Endothelial cell of umbilical vein (primary cell): ENCODE results near the gene VSIG10. TPM values are rescaled to one million over a fixed set of nuclear protein-coding genes. Genes with fewer than 3 reads are reported as not detected.
"Not testable (repeated sequence)": the region's sequence is repeated elsewhere in the genome, so short reads cannot be mapped to it uniquely, and the experiment has no call there.

Experiments used
- BruUV-seq: library from RNA; stranded (reverse); fragments of 400-500 nt; replicated peaks from 2 replicates; lab custom pipeline; 2021; lab: Mats Ljungman, UMichigan
- CTCF ChIA-PET: fragments of 300-600, 350-600 bp; sonication (Branson Sonifier 250); formaldehyde crosslinking; loops from one replicate; lab custom pipeline; 2021; ENCODE audit warnings: antibody characterized with exemption, inconsistent platforms; lab: Charles Lee
- POLR2A ChIA-PET: fragments of 300-600, 350-600 bp; sonication (Branson Sonifier 250); formaldehyde crosslinking; loops from one replicate; lab custom pipeline; 2021; ENCODE audit warnings: antibody characterized with exemption, inconsistent platforms; lab: Charles Lee
- DNase-seq: peaks from one replicate; pipeline ENCODE4 v3.0.0-alpha.2; 2011; ENCODE audit warnings: low read depth, low spot score
- FAIRE-seq: peaks from 2 replicates; lab custom pipeline; 2011; peaks lifted over from hg19 to GRCh38; lab: Jason Lieb, UNC
- H2AFZ ChIP-seq: 2 replicates; pipeline ENCODE4 v1.6.0; 2012; ENCODE audit warnings: low read depth, low read length, control low read depth, inconsistent platforms
- H3K27ac ChIP-seq: 2 replicates; pipeline ENCODE4 v1.5.1; 2011; ENCODE audit warnings: low read depth, mild to moderate bottlenecking, control low read depth, low read length, moderate library complexity; ENCODE audit not compliant: insufficient read depth
- H3K27me3 ChIP-seq, 2 experiments: 2 replicates each; pipeline versions ENCODE4 v1.6.0 to v1.6.1; 2011; ENCODE audit warnings: low read length in 2 of 2, mixed read lengths in 1 of 2; ENCODE audit not compliant: control insufficient read depth in 2 of 2, insufficient read depth in 2 of 2
- H3K36me3 ChIP-seq, 2 experiments: 2 replicates in 1 of 2; 3 replicates in 1 of 2; pipeline ENCODE4 v1.5.1; 2011; ENCODE audit warnings: low read length in 2 of 2, mild to moderate bottlenecking in 1 of 2, moderate library complexity in 1 of 2; ENCODE audit not compliant: control insufficient read depth in 2 of 2, insufficient read depth in 2 of 2; ENCODE audit errors: extremely low read depth in 1 of 2
- H3K4me1 ChIP-seq: 3 replicates; pipeline ENCODE4 v1.5.1; 2011; ENCODE audit warnings: mild to moderate bottlenecking, low read length; ENCODE audit not compliant: control insufficient read depth, insufficient read depth; ENCODE audit errors: extremely low read depth
- H3K4me2 ChIP-seq: 2 replicates; pipeline ENCODE4 v1.6.1; 2011; ENCODE audit warnings: low read length, control low read depth, mixed read lengths; ENCODE audit not compliant: insufficient read depth
- H3K4me3 ChIP-seq, 3 experiments: fragments of 200-600 bp in 1 of 3; sonication (generic), shearing (Covaris generic) in 1 of 3; replicated peaks in 1 of 3; 2 replicates each; pipeline ENCODE4 v1.5.1; 2011 to 2016; ENCODE audit warnings: control low read depth in 3 of 3, low read length in 3 of 3, mild to moderate bottlenecking in 2 of 3, inconsistent platforms in 1 of 3, low read depth in 1 of 3, moderate library complexity in 1 of 3; ENCODE audit not compliant: insufficient read depth in 1 of 3
- H3K79me2 ChIP-seq: 2 replicates; pipeline ENCODE4 v1.6.0; 2012; ENCODE audit warnings: low read length, inconsistent platforms; ENCODE audit not compliant: control insufficient read depth, insufficient read depth
- H3K9ac ChIP-seq: replicated peaks from 2 replicates; pipeline ENCODE3; 2011; ENCODE audit warnings: low read length, control low read depth; ENCODE audit not compliant: insufficient read depth; ENCODE audit errors: extremely low read depth
- H3K9me1 ChIP-seq: replicated peaks from 3 replicates; pipeline ENCODE4 v1.6.0; 2011; ENCODE audit warnings: mild to moderate bottlenecking, low read length; ENCODE audit not compliant: control insufficient read depth, insufficient read depth; ENCODE audit errors: extremely low read depth
- H3K9me3 ChIP-seq: replicated peaks from 2 replicates; pipeline ENCODE4 v1.5.1; 2012; ENCODE audit warnings: low read length, inconsistent platforms; ENCODE audit not compliant: control insufficient read depth, insufficient read depth
- H4K20me1 ChIP-seq: replicated peaks from 2 replicates; pipeline ENCODE3; 2011; ENCODE audit warnings: mild to moderate bottlenecking, low read length; ENCODE audit not compliant: control insufficient read depth, insufficient read depth; ENCODE audit errors: extremely low read depth
- EZH2 ChIP-seq: IDR thresholded peaks from 2 replicates; pipeline ENCODE4 v1.6.1; 2012; ENCODE audit warnings: borderline replicate concordance, low read depth, mild to moderate bottlenecking, moderate library complexity, low read length, inconsistent platforms; ENCODE audit not compliant: severe bottlenecking
- FOS ChIP-seq: IDR thresholded peaks from 2 replicates; pipeline ENCODE4 v1.6.1; 2011; ENCODE audit warnings: mild to moderate bottlenecking, low read length, moderate library complexity, borderline replicate concordance; ENCODE audit not compliant: insufficient read depth
- MYC ChIP-seq: IDR thresholded peaks from one replicate; pipeline ENCODE4 v1.6.1; 2011; ENCODE audit warnings: mild to moderate bottlenecking, low read depth, low read length
- POLR2A ChIP-seq: IDR thresholded peaks from 2 replicates; pipeline ENCODE4 v1.6.1; 2012; ENCODE audit warnings: low read depth, mild to moderate bottlenecking, control low read depth, low read length
- POLR2AphosphoS5 ChIP-seq: IDR thresholded peaks from 2 replicates; pipeline ENCODE4 v1.6.1; 2012; ENCODE audit warnings: low read depth, mild to moderate bottlenecking, control low read depth, low read length, moderate library complexity; ENCODE audit not compliant: insufficient read depth
- dilution Hi-C: fragments of 300-500 bp; cut with MboI; formaldehyde crosslinking; loops from one replicate; pipeline ENCODE4 v1.15.0; 2019; ENCODE audit warnings: low sequenced_read_pairs; ENCODE audit not compliant: extremely low pct_ligation_motif_present
- intact Hi-C: fragments of 100-400 bp; cut with micrococcal nuclease; formaldehyde crosslinking; loops from one replicate; pipeline ENCODE4 v1.10.0; 2022
- polyA plus RNA-seq, 4 experiments: library from polyadenylated mRNA; depleted of rRNA in 3 of 4; stranded (reverse) in 3 of 4; unstranded in 1 of 4; fragments of >200 nt; gene quantifications; 2 replicates each; pipeline versions ENCODE4 v1.2.1 to v1.2.3, GENCODE V29; 2011 to 2012; ENCODE audit warnings: missing spikeins in 1 of 4
- total RNA-seq: library from RNA; stranded (reverse); gene quantifications from 2 replicates; pipeline ENCODE4 v1.2.3, GENCODE V29; 2021
- TF ChIP-seq, protein P1 (sequence below): IDR thresholded peaks from 2 replicates; pipeline ENCODE4 v1.6.1; 2011; ENCODE audit not compliant: insufficient read depth, insufficient read length

The VSIG10 gene
- total and polyA plus RNA-seq, 2 donors (not counting 3 experiments of a cell fraction or from before 2014, with no cell fraction given), result 16.3 to 38.4 TPM

GRCh38 chr12:118135788-118136558, 32.2 kb upstream of the VSIG10 start, which contains the start of gene PEBP1:
Gene PEBP1, plus strand, starts transcription at chr12:118136124. Its CDS starts 86 bp downstream, at chr12:118136210.
- Histone ChIP-seq H3K36me3 (peaks cover 6 to 9% of the 10 kb centered on the region in 2 experiments), H3K27ac (peak within 1 kb of the TSS; percentile 49), H3K9me1 (no peaks in the 10 kb centered on the region), H3K4me3 (peak within 1 kb of the TSS; percentile 48 to 82 (median 75)), H3K79me2 (peaks cover 15% of the 10 kb centered on the region), H2AFZ (peak within 1 kb of the TSS; percentile 79), H3K4me1 (peaks cover 4% of the 10 kb centered on the region), H3K9ac (peak within 1 kb of the TSS; percentile 72), H3K9me3 (no peaks in the 10 kb centered on the region), H3K4me2 (peak within 1 kb of the TSS; percentile 77), H3K27me3 (no peaks in the 10 kb centered on the region), H4K20me1 (no peaks in the 10 kb centered on the region)
- DNase-seq, result peak; percentile 94
- peak; percentile 90 for FAIRE-seq
- POLR2A ChIA-PET, result interaction anchor here (0.8 kb wide), 1 partner anchor 120 kb away, joined by 3 read pairs; the partner anchor contains the start of gene RFC5
- dilution Hi-C loops (no loop called here), intact Hi-C loops (loop anchor here (1.0 to 5.0 kb wide), 6 partner anchors 11 to 259 kb away; partner anchors contain the start of genes RFC5 and VSIG10)
- TF ChIP-seq, protein P1, sequence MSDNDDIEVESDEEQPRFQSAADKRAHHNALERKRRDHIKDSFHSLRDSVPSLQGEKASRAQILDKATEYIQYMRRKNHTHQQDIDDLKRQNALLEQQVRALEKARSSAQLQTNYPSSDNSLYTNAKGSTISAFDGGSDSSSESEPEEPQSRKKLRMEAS, result no peak
- TF ChIP-seq POLR2AphosphoS5 (peak; percentile 93), POLR2A (peak; percentile 91), FOS (no peak), MYC (peak; percentile 64), EZH2 (no peak)
- no TSS peak for BruUV-seq
- CTCF ChIA-PET, result interaction anchor here (0.6 to 1.6 kb wide), 11 partner anchors 10 to 1053 kb away, joined by 3 to 17 read pairs (median 5); partner anchors contain the start of gene SUDS3

- FAIRE-seq, H3K9ac ChIP-seq, H3K9me1 ChIP-seq, dilution Hi-C loops, H3K4me3 ChIP-seq, H3K27me3 ChIP-seq, H3K9me3 ChIP-seq, H3K36me3 ChIP-seq, H3K4me1 ChIP-seq, H4K20me1 ChIP-seq, H3K4me2 ChIP-seq, H3K79me2 ChIP-seq, POLR2A ChIA-PET, H2AFZ ChIP-seq, CTCF ChIA-PET, DNase-seq, BruUV-seq, intact Hi-C loops, H3K27ac ChIP-seq: not testable (repeated sequence)
Observed at GRCh38 chr12:118129436-118129835, 25.6 kb upstream of the VSIG10 start.
